A673 (cell line): ENCODE results near the gene NUBPL.

Experiments
- EZH2 ChIP-seq: fragments of 200-600 bp; sonication (generic); IDR thresholded peaks from 2 replicates; pipeline ENCODE4 v1.6.1; 2017; ENCODE audit warnings: borderline replicate concordance, low read depth, mild to moderate bottlenecking, mixed read lengths, antibody characterized with exemption, low read length; ENCODE audit not compliant: poor library complexity, severe bottlenecking
- TF ChIP-seq, protein P1 (sequence below): fragments of 300-800, 200-600 bp; sonication (generic); conservative IDR thresholded peaks from 2 replicates; pipeline ENCODE4 v1.5.1; 2017; ENCODE audit warnings: low read depth, mild to moderate bottlenecking, antibody characterized with exemption, low read length, moderate library complexity, mixed read lengths

DNA sequence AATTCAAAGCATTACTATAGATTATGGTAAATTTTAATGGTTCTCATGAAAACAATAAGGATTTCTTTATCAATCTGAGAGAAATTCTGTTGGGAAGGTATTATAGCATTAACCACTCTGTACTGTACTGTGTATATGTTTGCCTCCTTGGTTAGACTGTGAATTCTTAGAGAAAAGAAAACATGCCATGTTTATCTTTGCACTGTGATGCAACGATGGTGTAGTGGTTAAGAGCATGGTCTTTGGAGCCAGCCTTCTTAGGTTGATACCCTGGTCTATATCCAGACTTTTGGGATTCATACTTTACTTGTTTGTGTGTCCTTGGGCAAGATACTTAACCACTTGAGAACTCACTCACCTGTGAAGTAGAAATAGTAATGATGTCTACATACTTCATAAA, 32.2 kb upstream of the NUBPL start:
- TF ChIP-seq, protein P1, sequence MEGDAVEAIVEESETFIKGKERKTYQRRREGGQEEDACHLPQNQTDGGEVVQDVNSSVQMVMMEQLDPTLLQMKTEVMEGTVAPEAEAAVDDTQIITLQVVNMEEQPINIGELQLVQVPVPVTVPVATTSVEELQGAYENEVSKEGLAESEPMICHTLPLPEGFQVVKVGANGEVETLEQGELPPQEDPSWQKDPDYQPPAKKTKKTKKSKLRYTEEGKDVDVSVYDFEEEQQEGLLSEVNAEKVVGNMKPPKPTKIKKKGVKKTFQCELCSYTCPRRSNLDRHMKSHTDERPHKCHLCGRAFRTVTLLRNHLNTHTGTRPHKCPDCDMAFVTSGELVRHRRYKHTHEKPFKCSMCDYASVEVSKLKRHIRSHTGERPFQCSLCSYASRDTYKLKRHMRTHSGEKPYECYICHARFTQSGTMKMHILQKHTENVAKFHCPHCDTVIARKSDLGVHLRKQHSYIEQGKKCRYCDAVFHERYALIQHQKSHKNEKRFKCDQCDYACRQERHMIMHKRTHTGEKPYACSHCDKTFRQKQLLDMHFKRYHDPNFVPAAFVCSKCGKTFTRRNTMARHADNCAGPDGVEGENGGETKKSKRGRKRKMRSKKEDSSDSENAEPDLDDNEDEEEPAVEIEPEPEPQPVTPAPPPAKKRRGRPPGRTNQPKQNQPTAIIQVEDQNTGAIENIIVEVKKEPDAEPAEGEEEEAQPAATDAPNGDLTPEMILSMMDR: no peak
- no peak for TF ChIP-seq EZH2
